ENCODE measurements around the gene POLR3GL.

GRCh38 chr1:146021622-146022402, 57.3 kb downstream of the POLR3GL start, which contains the start of gene HJV:
- TF ChIP-seq CTCF (IDR thresholded peaks at IDR 0.05; ENCODE audit: borderline replicate concordance, extremely low read depth, low read length, poor library complexity, severe bottlenecking), result no peak
- TF ChIP-seq EZH2 (IDR thresholded peaks at IDR 0.05; ENCODE audit: borderline replicate concordance, low read depth, low read length, severe bottlenecking), result no peak
